GM12878 (cell line): ENCODE results near the gene TBC1D10A. TPM values are rescaled to one million over a fixed set of nuclear protein-coding genes. Genes with fewer than 3 reads are reported as not detected.

Source experiments
- BMI1 ChIP-seq: fragments of 450-650 bp; IDR thresholded peaks from 2 replicates; pipeline ENCODE4 v1.6.1; 2016; ENCODE audit warnings: mild to moderate bottlenecking, moderate library complexity, borderline replicate concordance
- CEBPB ChIP-seq, 2 experiments: fragments of 150-350 bp in 1 of 2; IDR thresholded peaks; 2 replicates each; pipeline ENCODE4 v1.6.1; 2012 to 2014; ENCODE audit warnings: low read depth in 2 of 2, low read length in 2 of 2, borderline replicate concordance in 1 of 2, inconsistent platforms in 1 of 2
- CHD2 ChIP-seq: IDR thresholded peaks from 2 replicates; pipeline ENCODE4 v1.6.1; 2011; ENCODE audit warnings: low read depth, low read length, improper control_type of control experiment, borderline replicate concordance
- CREM ChIP-seq: IDR thresholded peaks from 2 replicates; pipeline ENCODE4 v1.6.1; 2014; ENCODE audit warnings: antibody characterized with exemption, low read depth
- EGR1 ChIP-seq, 2 experiments: IDR thresholded peaks; 1 replicate in 1 of 2; 2 replicates in 1 of 2; pipeline ENCODE4 v1.6.1; 2011 to 2012; ENCODE audit warnings: low read depth in 2 of 2, low read length in 2 of 2, borderline replicate concordance in 1 of 2, mild to moderate bottlenecking in 1 of 2, moderate library complexity in 1 of 2
- ESRRA ChIP-seq: IDR thresholded peaks from 2 replicates; pipeline ENCODE4 v1.6.1; 2012; ENCODE audit warnings: mild to moderate bottlenecking, low read length, improper control_type of control experiment
- KDM1A ChIP-seq: fragments of 200-600 bp; sonication (generic); IDR thresholded peaks from 2 replicates; pipeline ENCODE4 v1.6.1; 2016; ENCODE audit warnings: borderline replicate concordance
- KLF5 ChIP-seq: fragments of 450-650 bp; IDR thresholded peaks from 2 replicates; pipeline ENCODE4 v1.6.1; 2014; ENCODE audit warnings: mild to moderate bottlenecking; ENCODE audit not compliant: partially characterized antibody
- MAX ChIP-seq: IDR thresholded peaks from 2 replicates; pipeline ENCODE4 v1.6.1; 2012; ENCODE audit warnings: low read depth, low read length, improper control_type of control experiment
- MEF2A ChIP-seq: IDR thresholded peaks from 2 replicates; pipeline ENCODE4 v1.6.1; 2011; ENCODE audit warnings: low read depth, mild to moderate bottlenecking, low read length, moderate library complexity; ENCODE audit not compliant: insufficient read depth
- NFIC ChIP-seq: IDR thresholded peaks from 2 replicates; pipeline ENCODE4 v1.6.1; 2012; ENCODE audit warnings: low read depth, mild to moderate bottlenecking, inconsistent platforms, low read length, moderate library complexity
- NRF1 ChIP-seq: conservative IDR thresholded peaks from 2 replicates; pipeline ENCODE4 v1.6.1; 2011; ENCODE audit warnings: mild to moderate bottlenecking, low read depth, low read length, improper control_type of control experiment
- PBX3 ChIP-seq: IDR thresholded peaks from 2 replicates; pipeline ENCODE4 v1.6.1; 2011; ENCODE audit warnings: mild to moderate bottlenecking, low read depth, low read length, moderate library complexity; ENCODE audit not compliant: insufficient replicate concordance
- PKNOX1 ChIP-seq: fragments of 450-650 bp; IDR thresholded peaks from 2 replicates; pipeline ENCODE4 v1.6.1; 2016; ENCODE audit warnings: mild to moderate bottlenecking
- RAD21 ChIP-seq: IDR thresholded peaks from 2 replicates; pipeline ENCODE4 v1.6.1; 2011; ENCODE audit warnings: mild to moderate bottlenecking, low read depth, low read length, moderate library complexity; ENCODE audit not compliant: insufficient read depth
- RELA ChIP-seq: fragments of 450-650 bp; IDR thresholded peaks from 2 replicates; pipeline ENCODE4 v1.8.0; 2014; ENCODE audit warnings: borderline replicate concordance; ENCODE audit not compliant: partially characterized antibody
- RELB ChIP-seq: fragments of 450-650 bp; IDR thresholded peaks from 2 replicates; pipeline ENCODE4 v1.6.1; 2017; ENCODE audit warnings: low read depth, mild to moderate bottlenecking, moderate library complexity
- SUPT20H ChIP-seq: IDR thresholded peaks from 2 replicates; pipeline ENCODE4 v1.6.1; 2011; ENCODE audit warnings: low read depth, mild to moderate bottlenecking, low read length, moderate library complexity, borderline replicate concordance; ENCODE audit not compliant: control insufficient read depth
- TBL1XR1 ChIP-seq: IDR thresholded peaks from 2 replicates; pipeline ENCODE4 v1.6.1; 2012; ENCODE audit warnings: low read depth, low read length, improper control_type of control experiment
- ZBTB11 ChIP-seq: fragments of 450-650 bp; formaldehyde crosslinking; IDR thresholded peaks from 2 replicates; pipeline ENCODE4 v1.5.0; 2022; ENCODE audit warnings: mild to moderate bottlenecking, missing genetic modification characterization
- ZNF274 ChIP-seq: IDR thresholded peaks from one replicate; pipeline ENCODE4 v1.8.0; 2011; ENCODE audit not compliant: insufficient read length, insufficient read depth
- ZSCAN29 ChIP-seq: fragments of 450-650 bp; IDR thresholded peaks from 2 replicates; pipeline ENCODE4 v1.6.1; 2017; ENCODE audit warnings: mild to moderate bottlenecking, moderate library complexity
- ZZZ3 ChIP-seq: IDR thresholded peaks from 2 replicates; pipeline ENCODE4 v1.6.1; 2011; ENCODE audit warnings: low read depth; ENCODE audit not compliant: control insufficient read depth, insufficient read length
- polyA plus RNA-seq, 11 experiments: library from polyadenylated mRNA; depleted of rRNA in 4 of 11; unstranded in 6 of 11; stranded (reverse) in 5 of 11; fragments of >200 nt; fragmentation: Nextera tagmentation in 4 of 11; fragmentation: Illumina TruSeq in 1 of 11; extraction: Ambion mirVana in 4 of 11; extraction: Trizol in 1 of 11; gene quantifications; 1 replicate in 1 of 11; 2 replicates in 10 of 11; pipeline versions ENCODE4 v1.2.1 to v1.2.3, GENCODE V29; 2011 to 2016; ENCODE audit warnings: inconsistent platforms in 2 of 11, missing spikeins in 2 of 11, low read depth in 1 of 11
- total RNA-seq, 4 experiments: library from RNA; depleted of rRNA in 3 of 4; stranded (reverse); fragments of >200 nt in 3 of 4; fragmentation: Illumina TruSeq in 1 of 4; extraction: Trizol in 1 of 4; gene quantifications; 2 replicates each; pipeline versions ENCODE4 v1.2.1 to v1.2.3, GENCODE V29; 2013 to 2021

TBC1D10A gene
- total and polyA plus RNA-seq, 10 of the 15 experiments (the other 5 are each of a cell fraction or from before 2014, with no cell fraction given) = 0.27 to 25.7 (median 15.3) TPM

- TF ChIP-seq ZBTB11 (no peak), PKNOX1 (0 out of 2 replicates have a peak, but pooled peaks have one; percentile 2), NFIC (no peak; the same call in 1 of the 2 replicates), SUPT20H (no peak), CEBPB (IDR thresholded peaks at IDR 0.05; ENCODE audit: borderline replicate concordance in 1 of 2, low read depth in 2 of 2, low read length in 2 of 2) (no peak), RAD21 (no peak), EGR1 (IDR thresholded peaks at IDR 0.05; ENCODE audit: borderline replicate concordance in 1 of 2, low read depth in 2 of 2, low read length in 2 of 2) (no peak), ZNF274 (no peak), KDM1A (no peak), ESRRA (no peak), KLF5 (no peak), CREM (peak; percentile 61), NRF1 (no peak), MEF2A (no peak), ZZZ3 (no peak), CHD2 (no peak), PBX3 (no peak), TBL1XR1 (no peak; the same call in 1 of the 2 replicates), BMI1 (no peak), MAX (no peak), RELB (no peak; the same call in 1 of the 2 replicates), RELA (no peak), ZSCAN29 (no peak)
Observed at GRCh38 chr22:30308518-30309230, 18.1 kb downstream of the TBC1D10A start (continued).
